Germinal center (tissue), 1 donor: ENCODE measurements around the gene KCNG2.
A peak's percentile ranks its signal among the peaks of the same experiment; 100 is the strongest.

ENCODE experiments used
- DNase-seq: peaks from one replicate; pipeline ENCODE4 v3.0.0; 2012; ENCODE audit warnings: mixed read lengths, low spot score

The KCNG2 gene

DNA sequence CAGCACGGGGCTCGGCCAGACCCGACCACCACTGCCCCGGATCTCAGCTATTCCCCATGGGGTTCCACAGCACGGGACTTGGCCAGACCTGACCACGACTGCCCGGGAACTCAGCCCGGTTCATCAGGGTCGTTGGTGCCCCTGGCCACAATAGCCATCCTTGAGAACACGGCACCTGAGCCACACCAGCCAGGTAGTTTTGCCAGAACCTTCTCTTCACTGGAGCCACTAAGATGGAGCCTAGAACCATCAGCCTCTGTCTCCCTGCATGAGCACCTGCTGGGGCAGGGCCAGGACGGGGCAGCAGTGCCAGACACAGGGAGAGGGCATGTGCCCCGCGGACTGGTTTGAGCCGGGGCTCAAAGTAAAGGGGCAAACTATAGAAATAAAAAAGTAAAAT is 11.4 kb upstream of the KCNG2 start:
- no peak for DNase-seq

GRCh38 chr18:79786786-79787526 is 10.8 kb upstream of the KCNG2 start:
- no peak for DNase-seq

DNA sequence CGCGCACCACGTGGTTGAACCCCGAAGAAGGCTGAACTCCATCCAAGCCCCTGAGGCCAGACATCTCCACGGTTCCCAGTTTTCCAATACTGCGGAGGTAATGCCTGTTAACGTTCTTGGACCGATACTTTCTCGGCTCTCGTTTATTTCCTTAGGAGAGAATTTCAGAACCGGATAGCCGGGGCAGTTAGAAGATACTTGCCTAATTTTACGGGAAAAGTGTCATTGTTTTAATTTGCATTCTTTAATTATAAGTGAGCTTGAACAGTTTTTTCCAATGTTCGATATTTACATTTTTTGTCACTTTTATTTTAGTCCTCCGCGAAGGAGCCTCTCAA is 10.2 kb upstream of the KCNG2 start:
- no peak for DNase-seq

- no peak for DNase-seq
Observed at GRCh38 chr18:79787865-79788733, 9.6 kb upstream of the KCNG2 start.

GRCh38 chr18:79788734-79789085 is 9.0 kb upstream of the KCNG2 start:
- DNase-seq: no peak

DNA sequence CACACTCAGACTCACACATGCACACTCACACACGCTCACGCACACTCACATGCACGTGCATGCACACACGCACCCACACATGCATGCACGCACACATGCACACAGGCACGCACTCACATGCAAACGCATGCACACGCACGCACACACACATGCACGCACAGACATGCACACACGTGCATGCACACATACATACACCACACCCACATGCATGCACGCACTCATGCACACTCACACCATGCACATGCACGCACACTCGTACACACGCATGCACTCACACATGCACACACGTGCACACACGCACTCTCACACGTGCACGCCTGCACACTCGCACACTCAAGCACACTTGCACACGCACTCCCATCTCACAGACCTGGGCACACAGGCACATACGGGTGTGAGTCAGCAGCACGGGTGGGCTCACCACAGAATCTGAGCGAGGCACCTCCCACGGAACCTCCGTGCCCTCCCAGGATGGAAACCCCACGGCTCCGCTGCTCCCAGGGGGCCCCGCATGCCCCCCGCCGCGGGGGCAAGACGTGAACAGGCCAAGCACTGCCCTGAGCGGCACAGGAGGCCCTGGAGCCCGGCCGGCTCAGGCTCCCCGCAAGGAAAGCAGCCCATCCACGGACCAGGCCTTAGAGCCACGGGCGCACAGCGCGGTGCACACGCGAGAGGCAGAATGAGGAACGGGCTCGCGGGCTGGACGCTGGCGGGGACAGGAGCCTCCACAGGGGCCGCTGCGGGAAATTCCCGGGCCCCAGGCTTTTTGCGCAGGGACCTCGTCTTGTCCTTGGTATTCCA is 8.4 kb upstream of the KCNG2 start:
- no peak for DNase-seq

- DNase-seq: no peak
Observed at GRCh38 chr18:79789901-79790890, 7.5 kb upstream of the KCNG2 start.

DNA sequence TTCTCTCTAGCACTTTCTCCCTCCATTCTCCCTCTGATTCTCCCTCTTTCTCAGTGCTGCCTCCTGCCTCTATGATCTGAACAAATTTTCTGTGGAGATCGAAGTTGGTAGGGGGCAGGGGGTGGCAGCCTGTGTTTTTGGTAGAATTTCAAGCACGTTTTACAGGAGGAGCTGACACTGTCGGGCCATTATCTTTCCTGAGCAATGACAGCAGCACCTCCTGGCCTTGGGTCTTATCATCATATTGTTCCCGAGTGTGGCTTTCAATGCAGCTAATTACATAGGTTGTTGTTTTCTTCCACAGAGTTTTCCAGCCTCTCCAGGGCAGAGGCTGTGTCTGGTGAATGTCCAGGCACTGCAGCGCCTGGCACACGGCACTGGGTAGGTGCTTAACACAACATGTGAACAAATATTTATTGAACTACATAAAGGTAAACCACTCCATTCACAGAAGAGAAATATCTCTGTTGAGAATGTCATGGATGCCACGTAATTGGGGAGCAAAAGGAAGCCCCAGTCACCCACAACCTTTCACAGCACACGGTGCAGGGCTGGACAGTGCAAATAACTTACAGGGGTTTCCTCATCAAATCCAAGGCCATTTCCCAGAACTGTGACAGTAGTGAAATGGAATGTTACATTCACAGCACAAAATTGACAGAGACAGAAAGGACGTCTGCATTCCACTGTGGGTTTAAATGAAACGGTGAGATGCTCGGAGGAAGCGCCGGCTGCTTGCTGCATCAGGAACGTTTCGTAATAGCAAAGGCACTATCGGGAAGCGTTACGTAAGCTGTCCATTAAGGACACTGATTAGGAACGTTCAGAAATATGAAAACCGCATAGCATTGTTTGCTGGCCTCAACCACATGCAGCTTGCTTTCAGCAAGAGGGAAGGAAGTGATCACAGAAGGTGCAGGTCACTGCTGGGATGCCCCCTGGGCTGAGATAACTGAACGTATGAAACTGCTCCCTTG is 6.5 kb upstream of the KCNG2 start:
- DNase-seq: no peak

DNA sequence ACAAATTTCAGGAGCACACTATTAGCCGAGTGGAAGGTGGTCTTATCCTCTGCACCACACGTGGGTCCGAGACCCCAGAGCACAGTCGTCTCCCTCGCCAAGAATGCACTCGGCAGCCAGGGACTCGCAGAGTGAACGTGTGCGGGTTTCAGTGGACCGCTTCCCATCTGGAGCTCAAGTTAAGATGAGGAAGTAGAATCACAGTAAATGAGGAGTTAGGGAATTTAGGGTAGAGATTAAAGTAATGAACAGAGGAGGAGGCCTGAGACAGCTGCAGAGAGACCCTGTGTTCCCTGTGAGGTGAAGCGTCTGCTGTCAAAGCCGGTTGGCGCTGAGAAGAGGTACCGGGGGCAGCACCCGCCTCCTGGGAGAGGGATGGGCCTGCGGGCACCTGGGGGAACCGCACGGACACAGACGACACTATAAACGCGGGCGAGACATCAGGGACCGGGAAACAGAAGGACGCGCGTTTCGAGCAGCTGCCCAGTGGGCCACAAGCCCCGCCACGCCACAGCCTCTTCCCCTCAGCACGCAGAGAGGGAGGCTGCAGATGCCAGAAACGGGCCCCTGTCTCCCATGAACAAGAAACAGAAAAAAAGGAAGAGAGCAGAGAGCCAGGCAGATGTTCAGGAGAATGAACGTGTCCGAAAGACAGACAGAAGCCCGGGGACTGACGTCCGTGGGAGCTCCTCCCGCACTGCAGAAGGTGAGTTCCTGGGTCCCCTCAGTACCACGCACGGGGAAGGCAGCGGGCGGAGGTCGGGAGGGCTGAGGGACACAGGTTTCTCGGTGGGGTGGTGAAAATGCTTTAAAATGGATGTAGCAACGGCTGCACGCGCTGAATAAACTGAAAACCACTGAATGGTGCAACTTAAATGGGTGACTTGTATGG is 5.4 kb upstream of the KCNG2 start:
- no peak for DNase-seq

GRCh38 chr18:79792988-79793355 is 4.8 kb upstream of the KCNG2 start:
- DNase-seq: peak; percentile 47

GRCh38 chr18:79794846-79795245 is 2.9 kb upstream of the KCNG2 start:
- no peak for DNase-seq

GRCh38 chr18:79795446-79795845 is 2.3 kb upstream of the KCNG2 start:
- no peak for DNase-seq

DNA sequence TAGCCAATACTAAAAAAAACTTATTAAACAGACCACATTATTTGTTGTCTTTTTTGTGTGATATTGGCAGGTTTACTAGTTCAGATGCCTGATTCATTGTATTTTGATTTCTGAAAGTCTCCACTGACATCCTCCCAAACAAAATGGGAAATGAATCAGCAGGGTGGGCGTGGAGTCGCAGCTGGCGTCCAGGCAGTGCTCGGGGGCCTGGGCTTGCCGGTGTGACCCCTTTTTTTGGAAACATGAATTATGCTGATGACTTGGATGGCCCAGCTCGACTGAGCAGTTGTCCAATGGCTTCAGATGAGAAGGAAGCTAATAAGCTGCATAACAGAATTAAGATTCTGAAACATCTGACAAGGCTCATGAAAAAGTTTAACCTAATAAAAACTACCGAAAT is 1.7 kb upstream of the KCNG2 start:
- DNase-seq: no peak

GRCh38 chr18:79796531-79797405 is 970 bp upstream of the KCNG2 start:
- DNase-seq: no peak

GRCh38 chr18:79798346-79798998 is 734 bp downstream of the KCNG2 start:
- no peak for DNase-seq

- DNase-seq: no peak
Observed at GRCh38 chr18:79798999-79799370, 1.2 kb downstream of the KCNG2 start.

DNA sequence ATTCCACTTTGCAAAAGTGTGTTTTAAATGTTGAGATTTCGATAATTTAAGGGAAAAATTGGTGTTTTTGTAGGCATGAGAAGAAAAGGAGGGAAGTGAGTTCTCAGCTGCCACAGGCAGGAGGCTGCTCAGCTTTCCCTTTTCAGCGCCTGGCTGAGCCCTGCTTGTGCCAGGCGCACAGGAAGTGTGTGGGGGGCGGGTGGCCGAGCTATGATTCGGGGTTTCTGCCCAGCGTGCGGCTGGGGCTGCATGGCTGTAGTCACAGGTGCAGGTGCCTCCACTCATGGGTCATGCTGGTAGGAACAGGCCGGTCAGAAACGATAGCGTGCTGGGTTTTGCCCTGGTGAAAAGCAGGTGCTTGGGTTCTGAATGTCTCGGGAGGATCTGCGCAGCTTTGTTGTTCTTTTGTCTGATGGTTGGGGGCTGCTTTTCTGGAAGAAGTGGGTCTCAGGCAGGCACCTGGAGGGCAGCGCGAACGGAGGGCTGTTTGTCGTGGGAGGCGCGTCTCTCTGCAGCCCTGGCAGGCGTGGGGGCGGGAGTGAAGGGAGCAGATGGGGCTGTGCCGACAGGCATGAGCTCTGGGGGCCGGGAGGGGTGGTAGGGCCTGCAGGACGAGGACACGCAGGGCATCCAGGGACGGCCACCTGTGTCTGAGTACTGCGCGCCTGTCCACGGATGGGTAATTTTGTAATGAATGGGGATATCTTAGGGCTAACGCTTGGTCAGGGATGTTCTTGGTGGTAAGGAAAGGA is 2.1 kb downstream of the KCNG2 start:
- DNase-seq: peak; percentile 33
